NCI-H1436 (cell line): ENCODE data around the gene NTN4.
"Not testable (repeated sequence)": the region's sequence is repeated elsewhere in the genome, so short reads cannot be mapped to it uniquely, and the experiment has no call there.

Source experiments
- DNase-seq: peaks from one replicate; lab custom pipeline; 2025; lab: John Stamatoyannopoulos, UW

Gene NTN4

GRCh38 chr12:95796225-95796981 lies 5.8 kb upstream of the NTN4 start:
- no peak for DNase-seq

- DNase-seq, result no peak
These were observed 619 bp upstream of the NTN4 start for GRCh38 chr12:95790917-95791849.

GRCh38 chr12:95789126-95790032 lies 1.2 kb downstream of the NTN4 start:
- DNase-seq, result no peak

- no peak for DNase-seq
These were observed 1.9 kb downstream of the NTN4 start for GRCh38 chr12:95788637-95789036.

- no peak for DNase-seq
These were observed 3.2 kb downstream of the NTN4 start for GRCh38 chr12:95787274-95787818.

GRCh38 chr12:95784915-95785314 lies 5.6 kb downstream of the NTN4 start:
- no peak for DNase-seq

GRCh38 chr12:95784286-95784685 lies 6.3 kb downstream of the NTN4 start:
- DNase-seq, result no peak

GRCh38 chr12:95775466-95775865 lies 15.1 kb downstream of the NTN4 start:
- not testable (repeated sequence) for DNase-seq

GRCh38 chr12:95774311-95775045 lies 16.1 kb downstream of the NTN4 start:
- no peak for DNase-seq

GRCh38 chr12:95773320-95773719 lies 17.2 kb downstream of the NTN4 start:
- no peak for DNase-seq

GRCh38 chr12:95767703-95768102 lies 22.9 kb downstream of the NTN4 start:
- no peak for DNase-seq

GRCh38 chr12:95766356-95767019 lies 24.1 kb downstream of the NTN4 start:
- DNase-seq, result no peak

- DNase-seq, result no peak
These were observed 25.7 kb downstream of the NTN4 start for GRCh38 chr12:95764848-95765247.

GRCh38 chr12:95763809-95764253 lies 26.7 kb downstream of the NTN4 start:
- no peak for DNase-seq

- DNase-seq, result no peak
These were observed 28.3 kb downstream of the NTN4 start for GRCh38 chr12:95762123-95762785.

GRCh38 chr12:95760371-95760770 lies 30.2 kb downstream of the NTN4 start:
- no peak for DNase-seq

- no peak for DNase-seq
These were observed 30.8 kb downstream of the NTN4 start for GRCh38 chr12:95759718-95760117.

- no peak for DNase-seq
These were observed 31.5 kb downstream of the NTN4 start for GRCh38 chr12:95759039-95759438.

GRCh38 chr12:95756362-95756761 lies 34.2 kb downstream of the NTN4 start:
- DNase-seq, result no peak
